Inflammatory macrophage (primary cell): Measurements from ENCODE around the gene PRPF6.
"Not testable (repeated sequence)": the region's sequence is repeated elsewhere in the genome, so short reads cannot be mapped to it uniquely, and the experiment has no call there.

Experiments
- DNase-seq, 2 donors: peaks; one replicate each; pipeline ENCODE4 v3.0.0-alpha.2; 2020 to 2022

PRPF6 gene

GRCh38 chr20:63973636-63974401 lies 7.1 kb upstream of the PRPF6 start:
- DNase-seq: peak; percentile 86 to 88

DNA sequence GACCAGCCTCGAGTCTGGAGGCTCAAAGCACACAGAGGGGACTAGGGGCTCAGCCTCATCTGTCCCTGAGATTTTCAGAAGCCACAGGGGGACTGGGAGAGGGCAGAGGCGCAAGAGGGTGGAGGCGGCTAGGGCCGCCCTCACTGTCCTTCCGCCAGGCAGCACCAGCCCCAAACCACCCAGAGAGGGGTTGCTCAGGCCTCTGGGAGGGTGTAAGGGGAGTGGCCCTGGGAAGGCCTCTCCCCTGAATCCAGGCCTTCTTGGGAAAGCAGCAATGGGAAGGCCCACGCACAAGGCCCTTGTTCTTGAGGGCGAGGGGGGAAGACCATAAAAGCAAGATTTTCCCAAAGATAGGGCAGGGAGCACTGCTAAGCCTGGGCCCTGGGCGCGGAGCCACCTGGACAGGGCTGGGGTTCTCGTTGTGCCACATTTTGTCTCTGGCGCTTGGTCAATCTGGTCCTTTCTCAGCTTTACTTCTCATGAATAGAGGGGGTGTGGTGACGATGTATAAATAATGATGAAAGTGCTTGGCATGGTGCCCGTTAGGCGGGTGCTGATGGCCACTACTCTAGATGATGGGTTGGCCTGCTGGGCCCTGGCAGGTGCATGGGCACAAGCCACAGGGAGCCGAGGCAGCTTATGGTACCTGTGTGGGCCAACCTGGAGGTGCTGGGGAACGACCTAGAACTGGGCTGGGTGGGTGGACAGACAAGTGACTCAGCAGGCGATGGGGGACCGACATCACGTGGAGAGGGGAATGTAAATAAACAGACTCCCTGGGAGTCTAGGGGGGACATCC lies 6.3 kb upstream of the PRPF6 start:
- no peak for DNase-seq

DNA sequence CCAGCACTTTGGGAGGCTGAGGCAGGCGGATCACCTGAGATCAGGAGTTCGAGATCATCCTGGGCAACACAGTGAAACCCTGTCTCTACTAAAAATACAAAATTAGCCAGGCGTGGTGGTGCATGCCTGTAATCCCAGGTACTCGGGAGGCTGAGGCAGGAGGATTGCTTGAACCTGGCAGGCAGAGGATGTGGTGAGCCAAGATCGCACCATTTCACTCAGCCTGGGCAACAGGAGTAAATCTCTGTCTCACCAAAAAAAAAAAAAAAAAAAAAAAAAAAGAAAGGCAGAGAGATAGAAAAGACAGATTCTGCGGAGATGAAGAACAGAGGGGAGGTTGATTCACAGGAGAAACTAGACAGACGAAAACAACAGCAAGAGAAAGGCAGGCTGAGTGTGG lies 4.4 kb upstream of the PRPF6 start:
- DNase-seq: not testable (repeated sequence)

DNA sequence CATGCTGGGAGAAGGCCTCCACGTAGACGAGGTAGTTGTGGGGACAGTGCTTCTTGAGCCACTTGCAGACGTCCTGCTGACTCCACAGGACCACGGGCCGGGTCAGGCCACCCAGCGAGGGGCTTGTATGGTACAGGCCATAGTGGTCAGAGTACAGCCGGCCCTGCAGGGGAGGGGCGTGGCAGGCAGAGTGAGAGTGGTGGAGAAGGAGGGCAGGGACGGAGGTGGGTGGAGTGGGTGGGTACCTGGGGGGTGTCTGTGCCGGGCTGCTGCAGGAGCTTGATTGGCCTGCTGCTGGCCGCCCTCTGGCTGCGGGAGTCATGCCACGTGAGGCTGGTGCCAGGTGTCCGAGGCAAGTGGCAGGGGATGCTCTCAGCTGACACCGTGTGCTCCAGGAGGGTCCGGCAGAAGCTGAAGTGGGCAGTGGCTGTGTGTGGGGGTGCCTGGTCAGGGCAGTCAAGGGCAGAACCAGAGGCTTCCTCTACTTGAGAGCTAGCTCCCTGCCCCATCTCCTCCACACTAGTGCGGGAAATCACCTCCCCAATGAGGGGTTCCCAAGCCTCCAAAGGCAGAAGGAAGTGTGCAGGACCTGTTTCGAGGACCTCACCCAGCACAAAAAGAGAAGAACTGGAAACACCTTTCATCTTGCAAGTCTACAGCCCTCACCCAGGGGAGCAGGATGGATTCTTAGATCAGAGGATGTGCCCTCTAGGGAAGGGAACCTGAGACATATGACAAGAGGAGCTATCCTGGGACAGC lies 3.8 kb upstream of the PRPF6 start:
- no peak for DNase-seq

- peak; percentile 73 to 86 for DNase-seq
Measured at GRCh38 chr20:63977739-63978276, 3.1 kb upstream of the PRPF6 start.

- peak in 1 of 2 donors; percentile 35 for DNase-seq
Measured at GRCh38 chr20:63978319-63979228, 2.4 kb upstream of the PRPF6 start.

GRCh38 chr20:63979229-63979556 lies 1.7 kb upstream of the PRPF6 start:
- no peak for DNase-seq

GRCh38 chr20:63979557-63980316 lies 1.2 kb upstream of the PRPF6 start, which contains the start of gene SAMD10:
Gene SAMD10 (minus strand): TSS chr20:63979642. CDS start chr20:63979467, 175 bp downstream.
- DNase-seq: peak; percentile 84 to 93

DNA sequence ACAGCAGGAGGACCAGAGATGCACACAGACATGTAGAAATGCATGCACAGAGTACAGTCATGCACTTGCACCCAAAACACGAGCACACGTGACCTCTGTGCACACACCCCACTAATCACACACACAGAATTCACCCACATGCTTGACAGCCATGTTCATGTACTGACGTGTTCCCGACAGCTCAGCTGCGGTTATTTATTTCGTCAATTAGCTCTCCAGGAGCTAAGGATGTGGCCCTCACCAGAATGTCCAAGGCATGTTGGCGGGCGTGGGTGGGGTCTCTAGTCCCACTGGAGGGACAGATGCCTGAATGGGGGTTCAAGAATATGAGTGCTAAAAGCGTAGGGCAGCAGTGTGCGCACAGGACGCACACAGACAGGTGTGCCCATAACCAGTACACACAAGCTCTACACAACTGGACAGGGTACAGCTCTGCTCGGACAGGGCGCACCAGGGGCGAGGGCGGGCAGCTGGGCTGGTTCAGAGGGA lies 571 bp upstream of the PRPF6 start:
- DNase-seq: peak; percentile 48 to 63

DNA sequence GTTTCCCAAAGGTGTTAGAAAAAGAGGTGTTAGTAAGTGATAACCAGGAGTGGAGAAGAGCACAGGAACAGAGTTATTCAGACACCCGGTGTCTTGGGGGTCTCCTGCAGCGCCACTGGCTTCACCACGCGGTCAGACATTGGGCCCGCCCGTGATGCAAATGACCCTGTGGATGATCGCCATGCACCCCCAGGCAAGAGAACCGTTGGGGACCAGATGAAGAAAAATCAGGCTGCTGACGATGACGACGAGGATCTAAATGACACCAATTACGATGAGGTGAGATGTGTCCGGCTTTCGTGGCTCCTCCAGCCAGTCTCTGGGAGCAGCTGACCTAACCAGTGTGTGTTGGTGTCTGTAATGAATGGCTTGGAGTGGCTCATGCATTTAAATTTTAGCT lies 2.0 kb downstream of the PRPF6 start:
- no peak for DNase-seq

DNA sequence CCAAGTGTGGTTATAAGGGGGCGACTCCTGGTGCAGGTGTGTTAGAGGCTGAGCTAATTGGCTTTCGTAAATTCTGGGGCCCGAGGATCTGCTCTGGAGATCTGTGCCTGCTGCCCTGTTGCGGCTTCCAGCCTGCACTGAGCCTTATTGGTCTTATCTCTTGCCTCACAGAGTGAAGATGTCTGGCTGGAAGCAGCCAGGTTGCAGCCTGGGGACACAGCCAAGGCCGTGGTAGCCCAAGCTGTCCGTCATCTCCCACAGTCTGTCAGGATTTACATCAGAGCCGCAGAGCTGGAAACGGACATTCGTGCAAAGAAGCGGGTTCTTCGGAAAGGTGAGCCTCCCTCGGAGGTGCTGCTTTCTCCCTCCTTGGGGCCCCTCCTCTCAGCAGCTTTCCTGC lies 20.0 kb downstream of the PRPF6 start:
- no peak for DNase-seq

DNA sequence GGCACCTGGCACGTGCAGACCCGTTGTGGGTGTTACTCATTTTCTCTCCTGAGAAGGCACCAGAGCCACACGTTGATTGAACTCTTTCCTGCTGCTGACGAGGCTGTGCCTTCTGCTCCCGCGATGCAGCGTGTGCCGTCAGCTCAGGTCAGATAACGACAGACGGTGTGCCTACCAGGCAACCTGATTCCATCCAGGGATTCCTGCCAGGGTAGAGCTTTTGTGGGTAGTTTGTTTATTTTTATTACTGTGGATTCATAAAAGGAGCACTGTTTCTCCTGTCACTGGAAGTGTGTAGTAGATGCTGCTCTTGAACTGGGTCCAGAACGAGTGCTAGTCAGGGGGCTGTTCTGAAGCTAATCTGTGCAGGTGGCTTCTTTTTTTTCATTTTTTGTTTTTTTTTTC lies 20.7 kb downstream of the PRPF6 start:
- no peak for DNase-seq

DNA sequence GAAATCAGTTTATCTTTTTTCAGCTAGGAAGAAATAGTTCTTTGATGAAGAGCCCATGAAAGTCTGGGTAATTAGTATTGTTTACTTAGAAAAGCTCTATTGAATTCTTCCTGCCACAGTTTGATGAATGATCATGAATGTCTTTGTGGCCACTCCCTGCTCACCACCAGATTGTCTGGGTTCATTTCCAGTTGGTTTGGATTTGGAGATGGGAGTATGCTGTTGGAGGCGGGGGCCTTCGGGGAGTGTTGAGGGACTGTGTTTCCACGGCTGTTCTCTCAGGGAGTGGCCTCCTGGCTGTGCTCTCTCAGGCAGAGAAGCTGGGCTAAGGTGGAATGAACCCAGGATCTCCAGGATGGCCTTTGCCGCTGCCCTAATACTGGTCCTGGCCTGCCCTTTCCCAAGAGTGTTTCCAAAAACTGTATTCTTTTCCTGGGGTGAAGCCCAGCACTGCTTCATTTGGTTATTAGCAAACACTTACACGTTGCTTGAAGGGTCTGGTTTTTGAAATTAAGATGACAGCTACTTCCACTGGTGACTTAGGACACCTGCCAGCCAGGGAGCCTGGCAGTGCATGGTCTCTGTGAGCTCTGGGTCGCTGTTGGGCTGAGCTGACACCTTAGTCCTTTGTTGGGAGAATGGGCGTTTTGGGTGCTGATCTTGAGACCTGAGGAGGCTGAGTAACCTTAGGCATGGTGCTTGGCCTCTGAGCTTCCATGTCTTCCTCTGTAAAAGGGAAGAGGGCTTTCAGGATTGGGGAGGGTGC lies 23.2 kb downstream of the PRPF6 start:
- no peak for DNase-seq

GRCh38 chr20:64005394-64005793 lies 24.5 kb downstream of the PRPF6 start:
- no peak for DNase-seq

DNA sequence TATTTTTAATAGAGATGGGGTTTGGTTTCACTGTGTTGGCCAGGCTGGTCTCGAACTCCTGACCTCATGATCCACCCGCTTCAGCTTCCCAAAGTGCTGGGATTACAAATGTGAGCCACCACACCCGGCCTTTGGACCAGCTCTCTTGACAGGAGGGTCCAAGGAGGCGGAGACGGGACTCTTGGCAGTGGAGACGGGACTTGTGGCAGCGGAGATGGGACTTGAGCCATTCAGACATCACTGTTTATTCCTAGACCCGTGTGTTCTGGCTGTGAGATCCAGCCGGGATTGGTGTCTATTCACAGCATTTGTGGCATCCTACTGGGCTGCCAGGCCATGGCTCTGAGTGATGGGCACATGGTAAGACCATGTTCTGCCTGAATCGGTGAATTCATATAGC lies 25.6 kb downstream of the PRPF6 start:
- no peak for DNase-seq

DNA sequence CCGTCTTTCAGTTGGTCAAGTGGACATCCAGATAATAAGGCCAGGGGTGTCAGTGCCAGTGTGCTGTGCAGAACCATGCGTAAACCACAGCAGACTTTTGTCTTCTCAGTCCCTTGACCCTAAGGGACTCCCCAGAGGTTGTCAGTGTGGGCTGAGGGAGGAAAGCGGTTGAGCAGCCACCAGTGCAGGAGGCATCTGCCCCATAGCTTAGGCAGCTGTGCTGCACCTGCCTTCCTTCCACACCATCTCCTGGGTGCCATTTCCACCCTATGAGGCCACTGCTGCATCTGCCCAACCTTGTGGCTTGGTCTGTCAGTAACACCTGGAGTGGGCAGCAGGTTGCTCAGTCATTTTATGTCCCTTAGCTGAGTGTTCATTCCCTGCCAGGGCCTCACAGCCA lies 26.0 kb downstream of the PRPF6 start:
- no peak for DNase-seq

DNA sequence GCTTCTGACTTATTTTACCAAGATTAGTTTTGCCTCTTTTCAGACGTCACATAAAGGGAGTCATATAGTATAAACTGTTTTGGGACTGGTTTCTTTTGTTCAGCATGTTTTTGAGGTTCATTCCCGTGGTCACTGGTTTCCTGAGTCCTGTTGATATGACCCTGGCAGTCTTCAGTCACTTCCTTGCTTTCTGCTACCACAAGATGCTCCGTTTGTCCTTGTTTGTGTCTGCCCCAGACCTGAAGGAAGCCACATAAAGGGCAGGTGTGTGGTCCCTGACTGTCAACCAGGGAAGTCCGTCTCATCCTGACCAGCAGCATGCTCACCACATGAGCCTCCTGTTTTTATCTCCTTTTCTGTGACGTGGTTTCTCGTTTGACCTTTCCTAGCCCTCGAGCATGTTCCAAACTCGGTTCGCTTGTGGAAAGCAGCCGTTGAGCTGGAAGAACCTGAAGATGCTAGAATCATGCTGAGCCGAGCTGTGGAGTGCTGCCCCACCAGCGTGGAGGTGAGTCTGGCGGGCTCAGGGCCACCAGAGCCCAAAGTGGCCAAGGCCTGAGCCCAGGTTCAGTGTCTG lies 29.0 kb downstream of the PRPF6 start:
- DNase-seq: no peak

DNA sequence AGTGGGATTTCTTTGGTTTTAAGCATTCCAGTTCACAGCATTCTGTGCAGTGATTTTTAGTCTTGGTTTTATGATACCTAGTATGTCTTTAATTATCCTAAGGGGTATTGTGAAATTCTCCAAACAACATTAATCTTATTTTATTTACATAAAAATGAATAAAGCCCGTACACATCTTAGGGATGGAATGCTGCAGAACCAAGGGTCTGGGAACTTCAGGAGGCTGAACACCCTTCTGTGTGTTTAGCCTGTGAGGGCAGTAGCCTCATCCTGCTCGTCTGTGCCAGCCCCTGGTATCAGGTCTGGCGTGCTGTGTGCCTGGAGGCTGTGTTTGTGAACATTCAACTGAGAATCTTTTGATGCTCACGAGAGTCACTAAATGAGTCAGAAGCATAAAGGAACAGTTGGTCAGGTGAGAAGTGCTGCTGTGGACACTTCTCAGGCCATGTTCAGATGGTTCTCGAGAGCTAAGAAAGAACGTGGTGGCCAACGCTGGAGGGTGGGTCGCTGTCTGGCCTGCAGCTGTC lies 29.8 kb downstream of the PRPF6 start:
- no peak for DNase-seq

- DNase-seq: no peak
Measured at GRCh38 chr20:64011366-64011779, 30.4 kb downstream of the PRPF6 start.
